Kidney epithelial cell (primary cell): Measurements from ENCODE around the gene OGA. TPM values are rescaled to one million over a fixed set of nuclear protein-coding genes. Genes with fewer than 3 reads are reported as not detected.

Experiments
- DNase-seq: peaks from one replicate; pipeline ENCODE4 v3.0.0-alpha.2; 2010; ENCODE audit warnings: low read depth
- H3K27me3 ChIP-seq: 2 replicates; pipeline ENCODE4 v1.6.0; 2011; ENCODE audit warnings: low read length; ENCODE audit not compliant: control insufficient read depth, insufficient read depth
- H3K36me3 ChIP-seq: 2 replicates; pipeline ENCODE4 v1.5.1; 2011; ENCODE audit warnings: low read length; ENCODE audit not compliant: control insufficient read depth, insufficient read depth
- H3K4me3 ChIP-seq: 2 replicates; pipeline ENCODE4 v1.5.1; 2011; ENCODE audit warnings: low read depth, mild to moderate bottlenecking, control low read depth, low read length
- total RNA-seq: library from RNA; depleted of rRNA; stranded (reverse); fragments of >200 nt; gene quantifications from 2 replicates; pipeline ENCODE4 v1.2.3, GENCODE V29; 2015
- TF ChIP-seq, protein P1 (sequence below): IDR thresholded peaks from 2 replicates; pipeline ENCODE4 v1.5.1; 2011; ENCODE audit warnings: mild to moderate bottlenecking, moderate library complexity, low read length, control low read depth, inconsistent platforms; ENCODE audit not compliant: insufficient read depth, poor library complexity, severe bottlenecking

The OGA gene
- total RNA-seq, 1 donor from 2014 or later: 78.9 TPM

DNA sequence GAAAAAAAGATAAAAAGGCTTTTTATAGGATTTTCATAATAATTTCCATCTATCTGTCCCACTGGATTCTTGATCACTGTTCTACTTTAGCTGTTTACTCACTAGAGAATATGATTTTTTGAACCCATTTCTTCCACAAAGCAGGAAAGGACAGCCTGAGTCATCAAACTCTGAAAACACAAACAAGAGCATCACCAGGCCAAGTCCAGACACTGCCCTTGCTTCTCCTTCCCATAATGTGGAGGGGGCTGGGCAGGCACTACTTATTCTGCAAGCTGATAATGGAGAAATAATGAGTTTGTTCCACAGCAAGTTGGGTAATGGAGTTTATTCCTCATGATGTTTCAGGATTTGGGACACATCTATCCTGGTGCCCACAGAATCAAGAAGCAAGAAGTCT is 38.4 kb upstream of the OGA start:
- Histone ChIP-seq H3K27me3 (no peaks in the 10 kb centered on the region), H3K4me3 (no peak overlapping the region), H3K36me3 (no peaks in the 10 kb centered on the region)
- TF ChIP-seq, protein P1, sequence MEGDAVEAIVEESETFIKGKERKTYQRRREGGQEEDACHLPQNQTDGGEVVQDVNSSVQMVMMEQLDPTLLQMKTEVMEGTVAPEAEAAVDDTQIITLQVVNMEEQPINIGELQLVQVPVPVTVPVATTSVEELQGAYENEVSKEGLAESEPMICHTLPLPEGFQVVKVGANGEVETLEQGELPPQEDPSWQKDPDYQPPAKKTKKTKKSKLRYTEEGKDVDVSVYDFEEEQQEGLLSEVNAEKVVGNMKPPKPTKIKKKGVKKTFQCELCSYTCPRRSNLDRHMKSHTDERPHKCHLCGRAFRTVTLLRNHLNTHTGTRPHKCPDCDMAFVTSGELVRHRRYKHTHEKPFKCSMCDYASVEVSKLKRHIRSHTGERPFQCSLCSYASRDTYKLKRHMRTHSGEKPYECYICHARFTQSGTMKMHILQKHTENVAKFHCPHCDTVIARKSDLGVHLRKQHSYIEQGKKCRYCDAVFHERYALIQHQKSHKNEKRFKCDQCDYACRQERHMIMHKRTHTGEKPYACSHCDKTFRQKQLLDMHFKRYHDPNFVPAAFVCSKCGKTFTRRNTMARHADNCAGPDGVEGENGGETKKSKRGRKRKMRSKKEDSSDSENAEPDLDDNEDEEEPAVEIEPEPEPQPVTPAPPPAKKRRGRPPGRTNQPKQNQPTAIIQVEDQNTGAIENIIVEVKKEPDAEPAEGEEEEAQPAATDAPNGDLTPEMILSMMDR: no peak
- DNase-seq: no peak

- DNase-seq: no peak
- Histone ChIP-seq H3K36me3 (no peaks in the 10 kb centered on the region), H3K27me3 (no peaks in the 10 kb centered on the region), H3K4me3 (no peak overlapping the region)
- TF ChIP-seq, protein P1: no peak
Observed at GRCh38 chr10:101851411-101852116, 33.3 kb upstream of the OGA start.

DNA sequence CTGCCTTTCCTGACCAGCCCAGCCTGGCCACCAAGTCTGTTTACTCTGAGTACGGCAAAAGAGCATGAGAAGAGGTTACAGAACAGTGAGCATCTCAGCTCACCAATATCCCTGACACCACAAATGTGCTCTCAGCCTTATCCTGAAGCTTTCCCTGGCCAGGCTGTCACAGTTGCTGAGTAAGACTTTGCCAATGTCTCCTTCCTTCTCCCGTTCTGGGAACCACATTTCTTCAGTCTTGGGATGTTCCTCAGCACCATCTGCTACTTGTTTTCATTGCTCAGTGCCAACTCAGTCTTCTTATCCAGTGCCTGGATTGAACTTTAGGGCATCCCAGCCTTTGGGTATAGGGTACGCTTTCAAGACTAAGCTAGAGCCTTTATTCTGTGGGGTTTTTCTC is 32.5 kb upstream of the OGA start:
- Histone ChIP-seq H3K36me3 (no peaks in the 10 kb centered on the region), H3K27me3 (no peaks in the 10 kb centered on the region), H3K4me3 (no peak overlapping the region)
- TF ChIP-seq, protein P1: no peak
- DNase-seq: no peak

GRCh38 chr10:101848894-101849351 is 30.7 kb upstream of the OGA start:
- Histone ChIP-seq H3K27me3 (peaks cover 3% of the 10 kb centered on the region), H3K36me3 (no peaks in the 10 kb centered on the region), H3K4me3 (no peak overlapping the region)
- DNase-seq: no peak
- TF ChIP-seq, protein P1: no peak

- TF ChIP-seq, protein P1: no peak
- no peaks in the 10 kb centered on the region for H3K36me3 ChIP-seq
- no peak for DNase-seq
- no peak overlapping the region for H3K4me3 ChIP-seq
- peaks cover 6% of the 10 kb centered on the region for H3K27me3 ChIP-seq
Observed at GRCh38 chr10:101848408-101848807, 30.2 kb upstream of the OGA start.

DNA sequence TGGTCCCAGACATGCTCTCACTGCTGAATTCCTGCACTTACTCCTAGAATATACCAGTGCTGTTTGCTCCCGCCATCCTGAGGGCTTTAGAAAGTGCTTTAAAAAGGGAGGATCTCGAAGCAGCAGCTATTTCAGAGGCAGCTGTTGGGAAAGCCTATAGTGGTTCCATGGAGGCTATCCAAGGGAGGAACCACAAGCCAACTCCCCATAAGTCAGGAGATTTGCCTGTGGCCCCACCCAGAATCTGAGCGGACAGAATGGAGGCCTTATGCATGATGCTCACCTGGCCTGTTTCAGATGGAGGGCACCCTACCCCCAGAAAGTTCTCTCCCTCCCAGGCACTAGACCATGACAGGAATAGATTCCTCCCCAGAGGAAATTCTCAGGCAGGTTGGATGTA is 27.6 kb upstream of the OGA start:
- TF ChIP-seq, protein P1: no peak
- DNase-seq: no peak
- Histone ChIP-seq H3K4me3 (no peak overlapping the region), H3K36me3 (no peaks in the 10 kb centered on the region), H3K27me3 (peaks cover 15% of the 10 kb centered on the region)
